Neutrophil (primary cell): ENCODE measurements around the gene JCHAIN.
"Not testable (repeated sequence)": the region's sequence is repeated elsewhere in the genome, so short reads cannot be mapped to it uniquely, and the experiment has no call there.

ENCODE experiments used
- H3K27ac ChIP-seq: fragments of 200-600 bp; sonication (generic); 2 replicates; pipeline ENCODE4 v1.5.1; 2016; ENCODE audit warnings: mild to moderate bottlenecking, moderate library complexity
- H3K27me3 ChIP-seq: fragments of 200-600 bp; sonication (generic); 2 replicates; pipeline ENCODE4 v1.6.0; 2016; ENCODE audit warnings: mild to moderate bottlenecking
- H3K36me3 ChIP-seq: fragments of 200-600 bp; sonication (generic); 2 replicates; pipeline ENCODE4 v1.5.1; 2017
- H3K4me1 ChIP-seq, 2 experiments: fragments of 200-600 bp in 1 of 2; sonication (generic) in 1 of 2; 1 replicate in 1 of 2; 2 replicates in 1 of 2; pipeline versions ENCODE4 v1.5.1 to v1.6.1; 2013 to 2016; ENCODE audit warnings: low read depth in 1 of 2, low read length in 1 of 2, mild to moderate bottlenecking in 1 of 2, moderate library complexity in 1 of 2; ENCODE audit not compliant: control insufficient read depth in 1 of 2, insufficient read depth in 1 of 2
- H3K4me3 ChIP-seq, 2 experiments: fragments of 200-600 bp in 1 of 2; sonication (generic) in 1 of 2; 1 replicate in 1 of 2; 2 replicates in 1 of 2; pipeline ENCODE4 v1.5.1; 2013 to 2016; ENCODE audit warnings: low read depth in 1 of 2, low read length in 1 of 2, mild to moderate bottlenecking in 1 of 2, moderate library complexity in 1 of 2
- H3K9me3 ChIP-seq: fragments of 200-600 bp; sonication (generic); 2 replicates; pipeline ENCODE4 v1.5.1; 2016
- CTCF ChIP-seq: fragments of 200-600 bp; sonication (generic); IDR thresholded peaks from 2 replicates; pipeline ENCODE4 v1.5.1; 2016; ENCODE audit warnings: antibody characterized with exemption

Gene JCHAIN

GRCh38 chr4:70705183-70706043, 39.1 kb upstream of the JCHAIN start:
- H3K9me3 ChIP-seq = no peaks in the 10 kb centered on the region
- H3K4me1 ChIP-seq = peaks cover 6 to 22% of the 10 kb centered on the region in 2 experiments
- no peak overlapping the region for H3K27ac ChIP-seq

GRCh38 chr4:70704931-70705182, 38.5 kb upstream of the JCHAIN start:
- Histone ChIP-seq H3K27ac (no peak overlapping the region), H3K36me3 (no peaks in the 10 kb centered on the region), H3K4me3 (peak overlapping the region; percentile 58 to 76), H3K4me1 (peaks cover 6 to 22% of the 10 kb centered on the region in 2 experiments), H3K27me3 (peaks cover 55% of the 10 kb centered on the region), H3K9me3 (no peaks in the 10 kb centered on the region)
- no peak for TF ChIP-seq CTCF

More at GRCh38 chr4:70705183-70706043, 39.1 kb upstream of the JCHAIN start:
- no peaks in the 10 kb centered on the region for H3K36me3 ChIP-seq
- peaks cover 55% of the 10 kb centered on the region for H3K27me3 ChIP-seq
- TF ChIP-seq CTCF = no peak
- peak overlapping the region; percentile 58 to 76 for H3K4me3 ChIP-seq

GRCh38 chr4:70704215-70704930, 38.1 kb upstream of the JCHAIN start:
- no peak for TF ChIP-seq CTCF
- H3K27ac ChIP-seq = peak overlapping the region; percentile 18
- no peaks in the 10 kb centered on the region for H3K36me3 ChIP-seq
- peak overlapping the region; percentile 58 to 76 for H3K4me3 ChIP-seq
- peaks cover 55% of the 10 kb centered on the region for H3K27me3 ChIP-seq
- peaks cover 6 to 22% of the 10 kb centered on the region in 2 experiments for H3K4me1 ChIP-seq
- no peaks in the 10 kb centered on the region for H3K9me3 ChIP-seq

GRCh38 chr4:70703619-70704214, 37.4 kb upstream of the JCHAIN start:
- Histone ChIP-seq H3K27ac (peak overlapping the region; percentile 18), H3K9me3 (no peaks in the 10 kb centered on the region), H3K4me1 (peaks cover 6 to 22% of the 10 kb centered on the region in 2 experiments), H3K36me3 (no peaks in the 10 kb centered on the region), H3K4me3 (peak overlapping the region; percentile 58 to 76), H3K27me3 (peaks cover 55% of the 10 kb centered on the region)
- TF ChIP-seq CTCF = no peak

GRCh38 chr4:70702592-70702991, 36.3 kb upstream of the JCHAIN start:
- peaks cover 50% of the 10 kb centered on the region for H3K27me3 ChIP-seq
- H3K27ac ChIP-seq, H3K4me3 ChIP-seq: not testable (repeated sequence)

More at GRCh38 chr4:70702592-70702991, 36.3 kb upstream of the JCHAIN start:
- H3K36me3 ChIP-seq, H3K9me3 ChIP-seq: not testable (repeated sequence)
- peaks cover 6 to 22% of the 10 kb centered on the region in 2 experiments for H3K4me1 ChIP-seq
